Spinal cord (tissue), 10 donors: ENCODE measurements around the gene KLHL22. TPM values are rescaled to one million over a fixed set of nuclear protein-coding genes. Genes with fewer than 3 reads are reported as not detected.
"Not testable (repeated sequence)": the region's sequence is repeated elsewhere in the genome, so short reads cannot be mapped to it uniquely, and the experiment has no call there.

ENCODE experiments used
- DNase-seq, 6 donors: peaks; one replicate each; pipeline versions ENCODE4 v3.0.0 to v3.0.0-alpha.2; 2013 to 2015; ENCODE audit warnings: low spot score in 6 of 6, low read depth in 4 of 6
- H3K27ac ChIP-seq: one replicate; pipeline ENCODE4 v1.5.1; 2013; ENCODE audit warnings: low read depth, low read length, control low read depth
- H3K27me3 ChIP-seq: one replicate; pipeline ENCODE4 v1.6.1; 2013; ENCODE audit warnings: low read length; ENCODE audit not compliant: control insufficient read depth, insufficient read depth
- H3K36me3 ChIP-seq: one replicate; pipeline ENCODE4 v1.6.1; 2013; ENCODE audit warnings: low read length; ENCODE audit not compliant: control insufficient read depth, insufficient read depth
- H3K4me1 ChIP-seq: one replicate; pipeline ENCODE4 v1.6.1; 2013; ENCODE audit warnings: low read length; ENCODE audit not compliant: control insufficient read depth, insufficient read depth
- H3K4me3 ChIP-seq: one replicate; pipeline ENCODE4 v1.5.1; 2013; ENCODE audit warnings: low read depth, low read length, control low read depth
- H3K9me3 ChIP-seq: one replicate; pipeline ENCODE4 v1.6.1; 2013; ENCODE audit warnings: low read length; ENCODE audit not compliant: control insufficient read depth, insufficient read depth
- WGBS: methylation state at CpG from one replicate; pipeline ENCODE4 v1.1.5; 2013; ENCODE audit warnings: missing lambda C conversion rate; ENCODE audit not compliant: insufficient coverage; 5-methylcytosine and 5-hydroxymethylcytosine counted together
- polyA plus RNA-seq, 2 donors: library from polyadenylated mRNA; unstranded; fragments of 120-200 nt; gene quantifications; one replicate each; pipeline ENCODE4 v1.2.1, GENCODE V29; 2013; ENCODE audit not compliant: insufficient read length in 2 of 2
- total RNA-seq, 2 donors: library from RNA; depleted of rRNA in 1 of 2; stranded (reverse); fragments of 120-200 nt in 1 of 2; fragments of >200 nt in 1 of 2; gene quantifications; one replicate each; pipeline versions ENCODE4 v1.2.3 to v1.2.4, GENCODE V29; 2013 to 2014
- donor health status: healthy.

KLHL22 gene
- total and polyA plus RNA-seq, 4 donors, result 40.8 to 68.4 (median 52.3) TPM

GRCh38 chr22:20414450-20414849 is 81.1 kb downstream of the KLHL22 start:
- H3K4me3 ChIP-seq, result no peak overlapping the region
- no peaks in the 10 kb centered on the region for H3K36me3 ChIP-seq
- H3K27me3 ChIP-seq, result no peaks in the 10 kb centered on the region
- H3K9me3 ChIP-seq, result no peaks in the 10 kb centered on the region
- WGBS, result 67% methylated on average over 3 of the region's 3 CpGs
- H3K4me1 ChIP-seq, result peaks cover 17% of the 10 kb centered on the region
- H3K27ac ChIP-seq, result no peak overlapping the region
- DNase-seq, result no peak

- Histone ChIP-seq H3K36me3 (peaks cover under 1% of the 10 kb centered on the region), H3K4me3 (no peak overlapping the region), H3K9me3 (no peaks in the 10 kb centered on the region), H3K27me3 (no peaks in the 10 kb centered on the region), H3K4me1 (peaks cover 16% of the 10 kb centered on the region), H3K27ac (no peak overlapping the region)
- DNase-seq, result no peak
- WGBS, result 82% methylated on average over 5 of the region's 5 CpGs
Measured at GRCh38 chr22:20414059-20414440, 81.5 kb downstream of the KLHL22 start.

GRCh38 chr22:20413217-20414058 is 82.2 kb downstream of the KLHL22 start:
- no peak overlapping the region for H3K27ac ChIP-seq
- 92% methylated on average over 7 of the region's 9 CpGs for WGBS
- no peak overlapping the region for H3K4me3 ChIP-seq
- H3K9me3 ChIP-seq, result no peaks in the 10 kb centered on the region
- no peaks in the 10 kb centered on the region for H3K27me3 ChIP-seq
- H3K4me1 ChIP-seq, result peaks cover 11% of the 10 kb centered on the region
- no peak for DNase-seq
- peaks cover 3% of the 10 kb centered on the region for H3K36me3 ChIP-seq

GRCh38 chr22:20412474-20413216 is 83.0 kb downstream of the KLHL22 start:
- no peaks in the 10 kb centered on the region for H3K27me3 ChIP-seq
- no peak overlapping the region for H3K27ac ChIP-seq
- H3K9me3 ChIP-seq, result no peaks in the 10 kb centered on the region
- H3K4me1 ChIP-seq, result peaks cover 4% of the 10 kb centered on the region
- no peak for DNase-seq
- no peak overlapping the region for H3K4me3 ChIP-seq
- 48% methylated on average over 9 of the region's 10 CpGs for WGBS
- H3K36me3 ChIP-seq, result peaks cover 7% of the 10 kb centered on the region

GRCh38 chr22:20409385-20409784 is 86.2 kb downstream of the KLHL22 start:
- H3K27ac ChIP-seq, H3K27me3 ChIP-seq, H3K9me3 ChIP-seq, H3K4me3 ChIP-seq, H3K4me1 ChIP-seq, DNase-seq: not testable (repeated sequence)
- H3K36me3 ChIP-seq, result peaks cover 39% of the 10 kb centered on the region
- no CpG with 5 or more reads among the region's 3 CpGs for WGBS

GRCh38 chr22:20408891-20409290 is 86.7 kb downstream of the KLHL22 start:
- DNase-seq, result no peak
- H3K27me3 ChIP-seq, result no peaks in the 10 kb centered on the region
- H3K27ac ChIP-seq, result no peak overlapping the region
- H3K4me3 ChIP-seq, result no peak overlapping the region
- H3K36me3 ChIP-seq, result peaks cover 43% of the 10 kb centered on the region
- WGBS, result 100% methylated on average over 1 of the region's 4 CpGs
- H3K4me1 ChIP-seq, result peaks cover 4% of the 10 kb centered on the region
- no peaks in the 10 kb centered on the region for H3K9me3 ChIP-seq

GRCh38 chr22:20407829-20408228 is 87.8 kb downstream of the KLHL22 start:
- no peak for DNase-seq
- H3K9me3 ChIP-seq, result no peaks in the 10 kb centered on the region
- peaks cover 4% of the 10 kb centered on the region for H3K4me1 ChIP-seq
- no CpG with 5 or more reads among the region's 3 CpGs for WGBS
- peaks cover 53% of the 10 kb centered on the region for H3K36me3 ChIP-seq
- H3K4me3 ChIP-seq, result no peak overlapping the region
- H3K27ac ChIP-seq, result no peak overlapping the region
- no peaks in the 10 kb centered on the region for H3K27me3 ChIP-seq

GRCh38 chr22:20406686-20407408 is 88.7 kb downstream of the KLHL22 start:
- H3K27me3 ChIP-seq, result no peaks in the 10 kb centered on the region

GRCh38 chr22:20405931-20406685 is 89.5 kb downstream of the KLHL22 start:
- no peak overlapping the region for H3K27ac ChIP-seq
- H3K27me3 ChIP-seq, result no peaks in the 10 kb centered on the region
- H3K9me3 ChIP-seq, result no peaks in the 10 kb centered on the region
- H3K4me3 ChIP-seq, result no peak overlapping the region
- DNase-seq, result no peak
- H3K36me3 ChIP-seq, result peaks cover 65% of the 10 kb centered on the region
- WGBS, result 95% methylated on average over 58 of the region's 62 CpGs
- H3K4me1 ChIP-seq, result no peaks in the 10 kb centered on the region

More at GRCh38 chr22:20406686-20407408, 88.7 kb downstream of the KLHL22 start:
- no peak for DNase-seq
- H3K4me1 ChIP-seq, result no peaks in the 10 kb centered on the region
- WGBS, result 92% methylated on average over 9 of the region's 13 CpGs
- H3K36me3 ChIP-seq, result peaks cover 58% of the 10 kb centered on the region
- H3K9me3 ChIP-seq, result no peaks in the 10 kb centered on the region
- H3K4me3 ChIP-seq, result no peak overlapping the region
- no peak overlapping the region for H3K27ac ChIP-seq
